ENCODE results near the gene MCC.

The MCC gene

DNA sequence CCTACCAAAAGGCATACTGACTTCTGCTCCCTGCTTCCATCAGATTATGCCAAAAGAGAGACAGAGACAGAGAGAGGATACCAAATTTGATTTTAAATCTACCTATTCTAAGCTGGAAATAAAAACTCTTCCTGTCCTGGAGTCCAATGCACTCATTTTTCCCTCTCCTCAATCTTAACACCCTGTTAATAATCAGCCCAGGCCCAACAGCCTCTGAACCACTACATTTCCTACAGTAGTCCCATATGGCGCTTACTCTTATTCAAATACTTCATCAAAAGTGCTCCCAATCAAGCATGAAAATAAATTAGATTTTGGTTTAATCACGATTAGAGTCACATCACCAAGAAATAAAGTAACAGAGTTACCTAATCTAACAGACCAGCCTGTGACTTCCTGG is 205.8 kb downstream of the MCC start:
- TF ChIP-seq, protein P1, sequence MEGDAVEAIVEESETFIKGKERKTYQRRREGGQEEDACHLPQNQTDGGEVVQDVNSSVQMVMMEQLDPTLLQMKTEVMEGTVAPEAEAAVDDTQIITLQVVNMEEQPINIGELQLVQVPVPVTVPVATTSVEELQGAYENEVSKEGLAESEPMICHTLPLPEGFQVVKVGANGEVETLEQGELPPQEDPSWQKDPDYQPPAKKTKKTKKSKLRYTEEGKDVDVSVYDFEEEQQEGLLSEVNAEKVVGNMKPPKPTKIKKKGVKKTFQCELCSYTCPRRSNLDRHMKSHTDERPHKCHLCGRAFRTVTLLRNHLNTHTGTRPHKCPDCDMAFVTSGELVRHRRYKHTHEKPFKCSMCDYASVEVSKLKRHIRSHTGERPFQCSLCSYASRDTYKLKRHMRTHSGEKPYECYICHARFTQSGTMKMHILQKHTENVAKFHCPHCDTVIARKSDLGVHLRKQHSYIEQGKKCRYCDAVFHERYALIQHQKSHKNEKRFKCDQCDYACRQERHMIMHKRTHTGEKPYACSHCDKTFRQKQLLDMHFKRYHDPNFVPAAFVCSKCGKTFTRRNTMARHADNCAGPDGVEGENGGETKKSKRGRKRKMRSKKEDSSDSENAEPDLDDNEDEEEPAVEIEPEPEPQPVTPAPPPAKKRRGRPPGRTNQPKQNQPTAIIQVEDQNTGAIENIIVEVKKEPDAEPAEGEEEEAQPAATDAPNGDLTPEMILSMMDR (IDR thresholded peaks at IDR 0.05; ENCODE audit: extremely low read depth, missing control alignments): no peak

DNA sequence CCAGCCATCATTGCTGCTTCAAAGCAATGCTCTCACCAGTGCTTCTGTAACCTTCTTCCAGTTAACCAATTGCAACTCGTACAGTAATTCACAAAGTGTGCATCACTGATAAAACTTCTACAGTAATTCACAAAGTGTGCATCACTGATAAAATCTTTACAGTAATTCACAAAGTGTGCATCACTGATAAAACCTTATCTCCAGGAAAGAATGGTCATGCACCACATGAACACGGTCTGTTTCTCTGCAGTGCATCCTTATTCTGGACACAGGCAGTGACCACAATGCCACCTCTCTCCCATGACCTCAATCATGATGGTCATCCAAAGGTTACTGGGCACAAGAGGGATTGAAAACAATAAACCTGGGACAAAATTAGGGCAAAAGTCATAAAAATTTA is 207.1 kb downstream of the MCC start:
- TF ChIP-seq, protein P1 (IDR thresholded peaks at IDR 0.05; ENCODE audit: extremely low read depth, missing control alignments): no peak

More for the DNA sequence above, 205.8 kb downstream of the MCC start:
- DNase-seq (ENCODE audit: low spot score): no peak

DNA sequence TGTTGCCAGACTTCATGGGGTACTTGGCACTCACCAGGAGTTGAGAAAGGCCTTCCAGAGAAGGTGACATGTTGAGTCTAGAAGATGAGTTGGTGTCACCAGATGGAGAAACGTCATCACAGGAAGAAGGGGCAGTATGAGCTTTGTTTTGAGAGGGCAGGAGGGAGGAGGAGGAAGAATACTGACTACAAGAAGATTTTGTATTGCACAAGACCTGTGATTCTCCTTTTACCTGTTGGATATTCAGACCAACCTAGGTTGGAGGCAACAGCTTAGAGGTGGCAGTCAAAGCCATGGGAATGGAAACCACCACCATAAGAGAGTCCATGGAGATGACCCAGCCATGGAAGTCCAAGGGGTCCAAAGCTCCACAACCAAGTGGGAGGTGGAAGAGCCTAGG is 207.7 kb downstream of the MCC start:
- DNase-seq (ENCODE audit: low spot score): no peak
- TF ChIP-seq, protein P1 (IDR thresholded peaks at IDR 0.05; ENCODE audit: extremely low read depth, missing control alignments): no peak

More for the DNA sequence above, 207.1 kb downstream of the MCC start:
- DNase-seq (ENCODE audit: low spot score): no peak

DNA sequence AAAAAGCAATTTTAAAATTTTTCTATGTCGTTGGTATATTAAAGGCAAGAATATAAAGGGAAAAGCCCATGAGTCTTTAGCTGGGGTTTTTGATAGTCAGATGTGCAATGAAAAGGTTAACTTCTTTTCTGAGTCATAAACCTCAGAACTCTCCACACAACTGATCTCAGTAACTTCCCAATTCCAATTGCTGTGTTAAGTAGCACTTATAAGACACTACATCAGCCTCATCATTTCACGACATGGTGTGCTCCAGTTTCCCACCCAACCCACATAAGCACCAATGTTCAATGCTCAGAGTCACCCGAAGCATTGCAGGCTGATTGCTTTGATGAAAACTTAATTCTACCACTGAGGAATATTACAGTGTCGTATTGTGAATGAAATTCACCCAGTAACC is 209.3 kb downstream of the MCC start:
- TF ChIP-seq, protein P1 (IDR thresholded peaks at IDR 0.05; ENCODE audit: extremely low read depth, missing control alignments): no peak
- no peak for DNase-seq (ENCODE audit: low spot score)

DNA sequence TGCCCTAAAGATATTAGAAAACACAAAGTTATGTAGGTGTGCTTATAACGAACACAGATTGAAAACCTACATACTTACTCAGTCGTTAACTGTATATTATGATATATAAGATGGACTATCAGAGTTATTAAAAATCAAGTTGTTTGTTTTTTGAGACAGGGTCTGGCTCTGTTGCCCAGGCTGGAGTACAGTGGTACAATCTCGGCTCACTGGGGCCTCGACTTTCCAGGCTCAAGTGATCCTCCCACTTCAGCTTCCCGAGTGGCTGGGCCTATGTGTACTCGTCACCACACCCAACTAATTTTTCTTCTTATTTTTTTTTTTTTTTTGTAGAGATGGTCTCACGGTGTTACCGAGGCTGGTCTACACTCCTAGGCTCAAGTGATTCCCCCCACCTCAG is 211.8 kb downstream of the MCC start:
- TF ChIP-seq, protein P1 (IDR thresholded peaks at IDR 0.05; ENCODE audit: extremely low read depth, missing control alignments): no peak
- no peak for DNase-seq (ENCODE audit: low spot score)

DNA sequence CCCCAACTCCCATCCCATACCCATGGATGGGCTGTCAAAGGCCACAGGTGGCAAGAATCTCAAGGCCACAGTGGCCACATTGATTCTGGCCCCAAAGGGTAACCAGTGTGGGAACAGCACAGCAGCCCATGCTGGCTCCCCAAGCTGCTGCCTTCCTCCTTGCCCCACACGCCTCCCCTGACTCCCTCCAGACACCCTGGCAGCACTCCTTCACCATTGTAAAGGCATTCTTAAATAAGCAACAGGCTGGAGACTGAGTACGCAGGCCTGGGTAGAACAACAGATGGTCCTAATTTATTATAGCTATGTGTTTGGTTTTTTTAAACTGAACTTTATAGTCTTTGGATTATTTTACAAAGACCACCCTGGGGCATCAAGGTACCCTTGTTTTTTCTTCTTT is 212.3 kb downstream of the MCC start:
- TF ChIP-seq, protein P1 (IDR thresholded peaks at IDR 0.05; ENCODE audit: extremely low read depth, missing control alignments): no peak
- DNase-seq (ENCODE audit: low spot score): no peak

DNA sequence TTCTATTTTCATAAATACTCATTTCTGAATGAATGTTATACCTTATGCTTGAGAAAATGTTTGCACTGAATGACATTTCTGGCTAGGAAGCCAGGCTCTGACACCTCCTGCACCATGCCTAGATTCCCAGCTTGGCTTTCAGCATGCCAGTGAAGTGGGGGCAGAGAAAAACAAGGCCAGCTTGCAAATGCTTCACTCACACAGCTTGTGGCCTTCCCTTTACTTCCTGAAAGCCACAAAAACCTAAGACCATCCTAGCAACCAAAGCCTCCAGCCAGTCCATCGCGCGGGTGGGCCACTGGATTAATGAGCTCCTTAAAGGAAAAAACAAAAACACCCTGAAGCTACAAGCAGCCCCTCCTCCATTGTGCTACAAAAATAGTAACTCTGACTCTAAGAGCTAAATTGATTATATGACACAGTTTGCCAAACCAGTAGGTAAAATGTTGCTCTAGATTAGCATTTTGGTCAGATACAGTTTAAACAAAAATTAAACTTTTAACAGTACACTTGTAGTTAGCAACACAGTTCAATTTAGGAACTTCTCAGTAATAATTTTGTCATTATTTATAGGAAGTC is 213.3 kb downstream of the MCC start:
- TF ChIP-seq, protein P1 (IDR thresholded peaks at IDR 0.05; ENCODE audit: extremely low read depth, missing control alignments): no peak
- DNase-seq (ENCODE audit: low spot score): no peak

Data from GM20000 (cell line).